Subcutaneous adipose tissue (tissue), 4 donors: Measurements from ENCODE around the gene PBLD. TPM values are rescaled to one million over a fixed set of nuclear protein-coding genes. Genes with fewer than 3 reads are reported as not detected.

Source experiments
- total RNA-seq, 4 donors: library from RNA; depleted of rRNA; stranded (reverse); fragments of >200 nt; gene quantifications; one replicate each; pipeline ENCODE4 v1.1.0, GENCODE V29; 2016
- TF ChIP-seq, protein P1 (sequence below): fragments of 450-650 bp; IDR thresholded peaks from one replicate; pipeline ENCODE4 v1.5.1; 2016; ENCODE audit warnings: low read depth, mild to moderate bottlenecking, control low read depth, antibody characterized with exemption, moderate library complexity

PBLD gene
- total RNA-seq, 4 donors from 2014 or later: 7.7 to 15.4 (median 12.7) TPM

DNA sequence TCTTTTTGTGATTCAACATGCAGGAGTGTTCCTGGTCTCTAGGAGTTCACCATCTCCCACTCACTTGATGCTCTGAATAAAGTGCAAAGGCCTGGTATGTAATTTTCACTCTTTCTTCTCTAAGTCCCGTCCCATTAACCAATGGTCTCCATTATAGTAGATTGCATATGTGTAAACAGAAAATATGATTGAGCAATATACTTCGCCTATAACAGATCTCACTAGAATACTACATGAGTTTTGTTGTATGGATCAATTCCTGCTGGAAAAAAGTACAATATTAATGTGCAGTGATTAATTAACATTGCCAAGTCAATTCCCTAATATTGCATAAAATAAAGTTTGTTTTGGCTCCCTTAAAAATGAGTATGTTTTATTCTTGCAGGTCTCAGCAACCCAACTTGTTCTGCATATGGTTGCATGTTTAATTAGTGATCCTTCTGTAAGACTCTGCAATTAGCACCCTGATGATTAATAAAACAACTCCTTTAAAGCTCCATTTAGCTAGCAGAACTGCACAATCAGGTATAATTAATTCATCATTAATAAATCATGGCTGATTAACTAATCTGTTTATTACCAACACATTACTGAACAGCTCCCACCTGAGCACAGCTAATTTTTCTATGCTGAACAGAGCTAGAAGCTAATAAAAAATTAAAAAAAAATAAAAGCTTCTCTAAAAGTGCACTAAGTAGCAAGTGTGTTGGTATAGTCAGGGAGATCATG lies 63.0 kb downstream of the PBLD start:
- TF ChIP-seq, protein P1, sequence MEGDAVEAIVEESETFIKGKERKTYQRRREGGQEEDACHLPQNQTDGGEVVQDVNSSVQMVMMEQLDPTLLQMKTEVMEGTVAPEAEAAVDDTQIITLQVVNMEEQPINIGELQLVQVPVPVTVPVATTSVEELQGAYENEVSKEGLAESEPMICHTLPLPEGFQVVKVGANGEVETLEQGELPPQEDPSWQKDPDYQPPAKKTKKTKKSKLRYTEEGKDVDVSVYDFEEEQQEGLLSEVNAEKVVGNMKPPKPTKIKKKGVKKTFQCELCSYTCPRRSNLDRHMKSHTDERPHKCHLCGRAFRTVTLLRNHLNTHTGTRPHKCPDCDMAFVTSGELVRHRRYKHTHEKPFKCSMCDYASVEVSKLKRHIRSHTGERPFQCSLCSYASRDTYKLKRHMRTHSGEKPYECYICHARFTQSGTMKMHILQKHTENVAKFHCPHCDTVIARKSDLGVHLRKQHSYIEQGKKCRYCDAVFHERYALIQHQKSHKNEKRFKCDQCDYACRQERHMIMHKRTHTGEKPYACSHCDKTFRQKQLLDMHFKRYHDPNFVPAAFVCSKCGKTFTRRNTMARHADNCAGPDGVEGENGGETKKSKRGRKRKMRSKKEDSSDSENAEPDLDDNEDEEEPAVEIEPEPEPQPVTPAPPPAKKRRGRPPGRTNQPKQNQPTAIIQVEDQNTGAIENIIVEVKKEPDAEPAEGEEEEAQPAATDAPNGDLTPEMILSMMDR: no peak

DNA sequence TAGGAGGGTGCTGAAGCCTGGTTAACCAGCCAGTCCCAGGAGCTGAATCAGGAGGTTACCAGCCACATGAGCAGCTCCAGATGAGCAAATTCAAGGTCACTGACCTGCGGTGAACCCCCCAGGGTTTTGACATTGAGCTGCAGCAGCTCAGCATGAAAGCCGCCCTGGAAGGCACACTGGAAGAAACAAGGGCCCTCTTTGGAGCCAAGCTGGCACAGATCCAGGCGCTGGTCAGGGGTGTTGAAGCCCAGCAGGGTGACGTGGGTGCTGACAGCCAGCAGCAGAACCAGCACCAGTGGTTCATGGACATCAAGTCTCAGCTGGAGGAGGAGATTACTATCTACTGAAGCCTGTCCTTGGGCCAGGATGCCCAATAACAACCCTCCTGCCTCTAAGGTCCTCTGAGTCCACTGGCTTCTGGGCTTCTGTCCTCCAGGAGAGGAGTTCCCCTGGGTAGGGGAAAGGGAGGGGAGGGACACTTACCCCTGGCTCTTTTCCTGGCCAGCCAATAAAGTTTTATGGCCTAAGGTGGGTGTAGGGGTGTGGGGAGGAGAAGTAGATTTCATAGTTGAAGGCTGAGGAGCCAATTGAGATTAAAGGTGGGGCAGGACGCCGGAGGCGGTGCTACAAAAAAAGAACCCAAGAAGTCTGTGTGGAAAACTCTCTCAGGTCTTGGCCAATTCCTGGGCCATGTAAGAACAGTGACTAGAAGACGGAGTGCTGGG lies 71.4 kb downstream of the PBLD start:
- TF ChIP-seq, protein P1: no peak

GRCh38 chr10:68253346-68253745 lies 79.4 kb downstream of the PBLD start:
- TF ChIP-seq, protein P1: no peak

DNA sequence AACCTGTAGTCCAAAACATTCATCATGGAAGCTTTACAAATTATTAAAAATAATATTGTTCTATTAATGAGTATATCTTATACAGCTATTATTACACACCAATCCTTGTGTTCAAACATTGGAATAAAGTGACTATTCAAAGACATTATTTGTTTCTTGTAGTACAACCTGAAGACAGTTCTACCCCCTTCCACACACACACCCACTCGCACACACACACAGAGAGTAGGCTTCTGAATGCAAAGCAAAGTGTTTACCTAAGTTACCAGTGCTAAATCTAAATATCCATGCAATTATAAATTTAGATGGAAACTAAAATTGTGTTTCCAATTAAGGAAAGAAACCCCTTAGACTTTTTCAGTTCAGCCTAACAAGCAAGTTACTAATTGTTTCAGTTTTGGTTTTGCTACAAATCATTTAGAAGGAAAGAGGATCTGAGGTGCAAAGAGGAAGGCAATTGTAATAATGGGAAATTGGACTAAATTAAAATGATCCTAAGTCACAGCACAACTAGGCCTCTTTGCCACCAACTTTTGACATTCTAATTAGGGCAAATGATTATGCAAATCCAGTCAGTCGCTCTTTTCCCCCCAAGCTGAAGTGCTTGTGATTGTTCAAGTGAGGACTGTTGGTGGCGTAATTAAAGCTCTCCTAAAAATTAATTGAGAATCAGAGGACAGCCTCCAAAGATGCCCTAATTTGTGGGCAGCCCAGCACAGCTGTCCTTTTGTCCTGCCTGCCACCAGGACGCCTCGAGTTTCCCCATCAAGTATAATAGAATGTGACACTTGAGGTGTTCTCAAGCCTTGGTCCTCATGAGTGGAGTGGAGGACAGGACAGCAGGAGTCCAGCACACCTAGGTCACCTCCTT lies 80.9 kb downstream of the PBLD start:
- TF ChIP-seq, protein P1: no peak

- TF ChIP-seq, protein P1: no peak
These were observed 81.6 kb downstream of the PBLD start for GRCh38 chr10:68251151-68251550.

DNA sequence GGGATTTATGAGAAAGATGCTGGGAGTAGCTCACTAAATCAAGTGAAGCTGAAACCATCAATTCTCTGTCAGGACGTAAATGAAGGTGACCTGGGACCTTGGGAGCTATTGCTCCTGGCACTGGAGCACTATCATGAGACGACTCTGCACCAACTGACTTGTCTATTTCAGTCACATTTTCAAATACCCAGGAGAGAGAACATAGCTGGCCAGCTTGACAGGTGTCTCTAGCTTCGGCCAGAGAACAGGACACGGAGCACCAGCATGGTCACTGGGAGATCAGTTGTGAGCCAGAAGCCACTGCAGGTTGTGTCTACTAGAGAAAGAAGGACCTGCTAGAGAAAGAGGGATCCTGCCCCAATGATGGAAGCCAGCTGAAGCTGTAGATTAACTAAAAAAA lies 83.4 kb downstream of the PBLD start:
- TF ChIP-seq, protein P1: no peak

DNA sequence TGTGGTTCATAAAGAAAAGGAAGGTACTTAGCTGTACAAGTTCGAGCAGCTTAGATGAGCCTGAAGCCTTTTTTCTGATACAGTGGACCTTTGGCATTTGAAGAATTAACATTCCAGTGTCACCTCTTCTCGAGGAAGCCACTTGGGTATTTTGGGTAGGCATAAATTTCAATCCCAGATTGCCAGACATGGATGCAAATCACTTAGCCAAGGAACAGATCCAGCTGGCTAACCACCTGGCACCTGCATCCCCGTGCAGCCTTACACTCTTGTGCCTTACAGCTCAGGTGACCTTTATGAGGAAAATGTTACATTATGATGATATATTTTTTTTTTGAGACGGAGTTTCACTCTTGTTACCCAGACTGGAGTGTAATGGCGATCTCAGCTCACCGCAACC lies 84.8 kb downstream of the PBLD start:
- TF ChIP-seq, protein P1: no peak
